Mammary epithelial cell (primary cell): ENCODE data around the gene GLIPR1L2.

Source experiments
- EZH2 ChIP-seq: IDR thresholded peaks from 2 replicates; pipeline ENCODE4 v1.6.1; 2012; ENCODE audit warnings: low read length, inconsistent platforms, borderline replicate concordance
- TF ChIP-seq, protein P1 (sequence below), 2 donors: IDR thresholded peaks in 1 of 2; conservative IDR thresholded peaks in 1 of 2; 2 replicates each; pipeline ENCODE4 v1.5.1; 2011 to 2012; ENCODE audit warnings: inconsistent platforms in 2 of 2, low read length in 2 of 2, mild to moderate bottlenecking in 2 of 2, control low read depth in 1 of 2, low read depth in 1 of 2; ENCODE audit not compliant: insufficient read depth in 1 of 2; ENCODE audit errors: extremely low read depth in 1 of 2

DNA sequence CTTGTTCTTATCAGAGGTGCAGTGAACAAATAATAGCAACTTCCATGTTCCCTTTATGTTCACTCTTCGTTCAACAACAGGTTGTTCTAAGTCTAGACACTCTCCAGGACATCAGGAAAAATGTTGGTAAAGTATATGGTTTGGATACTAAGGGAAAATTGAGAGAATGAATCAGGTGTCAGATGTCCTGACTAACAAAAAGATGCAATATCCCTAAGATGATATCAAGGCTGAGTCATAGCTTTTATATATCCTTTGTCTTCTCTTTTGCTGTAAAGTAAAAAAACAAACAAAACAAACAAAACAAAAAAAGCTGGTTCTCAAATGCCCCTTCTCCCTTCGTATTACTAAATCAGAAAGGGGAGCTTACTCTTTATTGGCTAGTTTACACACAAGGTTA, 45.4 kb upstream of the GLIPR1L2 start:
- TF ChIP-seq, protein P1, sequence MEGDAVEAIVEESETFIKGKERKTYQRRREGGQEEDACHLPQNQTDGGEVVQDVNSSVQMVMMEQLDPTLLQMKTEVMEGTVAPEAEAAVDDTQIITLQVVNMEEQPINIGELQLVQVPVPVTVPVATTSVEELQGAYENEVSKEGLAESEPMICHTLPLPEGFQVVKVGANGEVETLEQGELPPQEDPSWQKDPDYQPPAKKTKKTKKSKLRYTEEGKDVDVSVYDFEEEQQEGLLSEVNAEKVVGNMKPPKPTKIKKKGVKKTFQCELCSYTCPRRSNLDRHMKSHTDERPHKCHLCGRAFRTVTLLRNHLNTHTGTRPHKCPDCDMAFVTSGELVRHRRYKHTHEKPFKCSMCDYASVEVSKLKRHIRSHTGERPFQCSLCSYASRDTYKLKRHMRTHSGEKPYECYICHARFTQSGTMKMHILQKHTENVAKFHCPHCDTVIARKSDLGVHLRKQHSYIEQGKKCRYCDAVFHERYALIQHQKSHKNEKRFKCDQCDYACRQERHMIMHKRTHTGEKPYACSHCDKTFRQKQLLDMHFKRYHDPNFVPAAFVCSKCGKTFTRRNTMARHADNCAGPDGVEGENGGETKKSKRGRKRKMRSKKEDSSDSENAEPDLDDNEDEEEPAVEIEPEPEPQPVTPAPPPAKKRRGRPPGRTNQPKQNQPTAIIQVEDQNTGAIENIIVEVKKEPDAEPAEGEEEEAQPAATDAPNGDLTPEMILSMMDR (conservative IDR thresholded peaks at IDR 0.05 in 1 of 2, IDR thresholded peaks at IDR 0.05 in 1 of 2; ENCODE audit: extremely low read depth in 1 of 2, insufficient read depth in 1 of 2, low read depth in 1 of 2, low read length in 2 of 2), result no peak
- no peak for TF ChIP-seq EZH2
